Dermis blood vessel endothelial cell (primary cell): ENCODE results near the gene ADCY3. TPM values are rescaled to one million over a fixed set of nuclear protein-coding genes. Genes with fewer than 3 reads are reported as not detected.

Experiments
- DNase-seq: peaks from one replicate; pipeline ENCODE4 v3.0.0; 2010
- total RNA-seq: library from RNA; depleted of rRNA; stranded (reverse); fragments of >200 nt; gene quantifications from 2 replicates; pipeline ENCODE4 v1.2.3, GENCODE V29; 2014

Gene ADCY3
- total RNA-seq, 1 donor from 2014 or later: 18.2 TPM

- no peak for DNase-seq
Measured at GRCh38 chr2:24925815-24926214, 5.8 kb upstream of the ADCY3 start.

GRCh38 chr2:24924732-24925131 lies 4.7 kb upstream of the ADCY3 start:
- DNase-seq: no peak

- no peak for DNase-seq
Measured at GRCh38 chr2:24924266-24924665, 4.2 kb upstream of the ADCY3 start.

- DNase-seq: no peak
Measured at GRCh38 chr2:24923106-24923505, 3.1 kb upstream of the ADCY3 start.

GRCh38 chr2:24922556-24922955 lies 2.5 kb upstream of the ADCY3 start:
- no peak for DNase-seq

DNA sequence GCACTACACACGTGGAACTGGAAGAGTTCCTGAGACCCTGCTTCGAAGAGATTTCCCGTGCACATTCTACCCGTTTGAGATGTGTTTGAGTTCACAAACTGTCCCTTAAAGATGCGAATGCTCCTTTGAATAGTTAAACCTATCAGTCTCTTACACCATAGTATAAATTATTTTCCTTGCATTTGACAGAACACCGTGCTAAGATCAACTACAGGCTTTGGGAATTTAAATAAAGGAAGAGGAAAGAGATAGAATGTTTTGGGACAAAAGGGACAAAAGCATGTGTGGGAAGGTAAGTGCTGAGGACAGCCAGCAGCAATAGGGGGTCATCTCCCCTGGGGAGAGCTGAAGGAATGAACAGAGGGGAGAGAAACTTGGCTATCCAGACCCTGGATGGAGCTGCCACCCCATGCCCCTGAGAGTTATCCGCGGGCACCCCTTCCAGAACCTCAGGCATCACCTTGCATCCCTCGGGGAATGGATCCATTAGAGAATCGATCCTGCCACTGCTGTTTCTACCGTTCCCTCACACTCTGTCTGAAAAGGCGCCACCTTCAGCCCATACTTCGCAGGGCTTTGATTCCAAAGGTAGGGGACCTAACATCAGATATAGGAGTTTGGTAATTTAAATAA lies 888 bp upstream of the ADCY3 start:
- DNase-seq: peak; percentile 28

DNA sequence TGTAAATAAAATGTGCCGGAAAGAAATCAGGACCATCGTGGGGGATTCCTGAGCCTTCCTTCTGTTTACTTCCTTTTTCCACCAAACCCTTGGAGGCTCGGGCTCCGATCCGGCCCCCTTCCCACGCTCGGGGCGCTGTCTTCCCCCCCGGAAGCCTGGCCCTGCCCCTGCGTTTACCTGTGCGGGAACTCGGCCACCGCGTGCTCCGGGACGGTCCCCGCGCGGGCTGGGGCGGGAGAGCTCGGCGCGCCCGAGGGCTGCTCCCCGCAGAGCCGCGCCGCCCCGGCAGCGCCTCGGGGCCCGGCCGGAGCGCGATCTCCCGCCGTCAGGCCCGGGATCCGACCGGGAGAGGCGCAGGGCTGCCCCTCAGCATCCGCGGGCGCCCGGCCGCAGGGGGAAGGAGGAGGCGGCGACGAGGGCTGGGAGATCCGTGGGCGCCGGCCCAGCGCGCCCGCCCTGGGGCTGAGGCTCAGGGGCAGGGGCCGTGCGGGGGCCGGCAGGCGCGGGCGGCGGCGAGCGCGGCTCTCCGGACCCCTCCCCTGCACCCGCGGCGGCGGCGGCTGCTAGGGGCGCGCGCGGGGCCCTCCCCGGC lies 435 bp downstream of the ADCY3 start:
- DNase-seq: peak; percentile 28

DNA sequence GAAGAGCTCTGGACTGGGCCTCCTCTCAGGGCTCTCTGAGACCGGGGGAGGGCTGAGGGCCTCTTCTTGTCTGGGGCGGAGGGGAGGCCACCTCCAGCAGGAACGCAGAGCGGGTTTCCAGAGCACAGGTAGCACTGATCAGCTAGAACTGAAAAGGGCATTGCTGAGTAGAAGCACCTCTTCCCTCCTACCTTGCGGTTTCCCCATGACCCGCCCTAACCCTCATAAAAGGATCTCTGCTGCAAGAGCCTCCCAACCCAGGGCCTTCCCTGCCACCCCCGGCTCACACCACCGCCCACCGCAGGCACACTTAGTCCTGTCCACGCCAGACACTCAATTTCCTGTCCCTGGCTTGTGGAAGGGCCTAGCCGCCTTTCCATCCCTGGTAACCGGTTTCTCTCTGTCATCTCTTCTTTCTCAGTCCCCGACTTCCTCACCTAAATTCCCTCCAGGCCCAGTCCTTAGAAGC lies 966 bp downstream of the ADCY3 start:
- peak; percentile 23 for DNase-seq

- no peak for DNase-seq
Measured at GRCh38 chr2:24918326-24919036, 1.6 kb downstream of the ADCY3 start.

DNA sequence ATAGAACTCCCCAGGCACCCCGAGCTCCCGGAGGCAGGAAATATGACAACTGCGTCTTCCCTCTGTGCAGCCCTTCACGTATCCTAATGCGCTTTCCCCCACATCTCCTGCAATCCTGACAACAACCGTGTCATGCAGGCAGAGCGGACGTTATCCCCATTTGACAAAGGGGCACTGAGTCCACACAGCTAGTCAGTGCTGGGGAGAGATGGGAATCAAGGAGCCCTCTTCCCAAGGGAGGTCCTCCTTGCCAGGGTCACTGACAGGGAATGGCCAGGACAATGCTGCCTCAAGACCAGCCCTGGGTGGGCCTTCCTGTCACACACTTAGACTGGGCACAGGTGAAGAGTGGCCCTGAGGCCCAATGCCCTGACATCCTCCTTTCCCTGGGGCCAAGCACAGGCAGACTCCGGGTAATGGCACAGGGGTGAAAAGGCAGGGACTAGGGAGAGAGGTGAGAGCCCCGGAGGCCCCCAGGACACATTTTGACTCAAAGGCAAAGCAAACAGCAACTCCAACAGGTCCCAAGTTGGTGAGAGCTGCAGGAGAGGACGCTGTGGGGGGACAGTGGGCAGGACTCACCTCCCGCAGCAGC lies 2.2 kb downstream of the ADCY3 start:
- no peak for DNase-seq

DNA sequence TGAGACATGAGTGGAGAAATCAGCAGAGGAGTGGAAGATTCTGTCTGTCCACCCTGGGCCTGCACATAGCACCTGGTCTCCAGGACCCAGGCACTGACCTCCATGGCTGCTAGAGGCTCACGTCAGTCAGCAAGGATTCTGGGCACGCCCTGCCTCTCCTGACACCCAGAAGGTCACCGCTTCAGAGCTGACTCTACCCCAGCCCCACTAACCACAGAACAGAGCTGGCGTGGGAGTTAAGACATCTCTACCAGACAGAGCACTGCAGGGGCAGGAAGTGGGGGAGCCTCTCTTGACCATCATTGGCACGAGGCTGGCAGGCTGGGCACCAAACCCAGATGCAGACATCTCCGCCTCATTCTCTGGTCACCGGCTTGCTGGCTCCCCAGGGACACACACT lies 3.0 kb downstream of the ADCY3 start:
- DNase-seq: no peak

GRCh38 chr2:24915796-24916195 lies 4.2 kb downstream of the ADCY3 start:
- DNase-seq: no peak

DNA sequence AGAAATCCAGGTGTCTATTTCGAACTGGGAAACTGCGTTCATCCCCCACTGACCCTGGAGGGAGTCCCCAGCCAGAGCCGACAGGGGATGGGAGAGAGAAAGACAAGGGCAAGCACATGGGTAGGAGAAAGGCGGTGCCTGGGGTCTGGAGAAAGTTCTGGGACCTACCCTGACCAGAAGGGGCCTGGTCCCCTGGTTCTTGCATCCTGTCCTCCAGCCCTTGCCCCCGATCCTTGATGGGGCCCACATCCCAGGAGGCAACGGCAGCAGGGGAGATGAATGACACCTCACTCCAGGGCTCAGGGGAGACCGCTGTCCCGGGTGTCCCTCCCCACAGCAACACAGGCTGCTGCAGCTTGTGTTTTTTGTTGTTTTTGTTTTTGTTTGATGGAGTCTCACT lies 4.9 kb downstream of the ADCY3 start:
- no peak for DNase-seq

DNA sequence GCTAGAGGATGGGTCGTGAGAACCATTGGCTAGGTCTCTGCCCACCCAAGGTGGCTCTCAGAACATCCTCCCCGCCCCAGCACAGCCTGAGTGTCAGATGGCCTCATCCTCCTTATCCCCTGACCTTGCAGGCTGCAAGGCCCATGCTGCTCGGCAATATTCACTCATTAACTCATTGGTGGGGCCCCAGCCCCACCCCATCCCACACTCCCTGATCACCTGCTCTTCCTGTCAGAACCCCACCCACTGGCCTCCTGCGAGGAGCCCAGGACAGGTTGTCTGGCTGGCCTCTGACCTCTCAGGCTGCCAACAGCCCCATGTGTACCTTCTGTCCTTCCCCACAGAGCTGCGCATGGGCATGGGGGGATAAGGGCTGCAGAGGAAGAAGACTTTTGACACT lies 5.3 kb downstream of the ADCY3 start:
- DNase-seq: no peak

GRCh38 chr2:24913911-24914310 lies 6.1 kb downstream of the ADCY3 start:
- DNase-seq: no peak

- DNase-seq: no peak
Measured at GRCh38 chr2:24912986-24913385, 7.1 kb downstream of the ADCY3 start.

DNA sequence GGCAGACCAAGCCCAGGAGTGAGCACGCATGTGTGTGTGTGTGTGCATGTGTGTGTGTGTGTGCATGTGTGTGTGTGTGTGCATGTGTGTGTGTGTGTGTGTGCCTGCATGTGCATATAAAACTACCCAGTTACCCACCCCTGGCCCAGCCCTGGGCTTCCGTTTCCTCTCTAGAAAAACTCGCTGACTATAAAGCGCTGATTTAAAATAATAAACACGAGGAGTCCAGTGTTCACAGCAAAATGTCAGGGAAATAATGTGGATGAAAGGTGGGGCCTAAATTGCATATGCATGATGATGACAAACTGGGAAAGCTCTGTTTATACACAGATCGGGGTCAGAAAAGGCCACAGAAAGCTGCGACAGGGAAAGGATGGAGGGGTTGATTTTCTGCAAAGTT lies 7.5 kb downstream of the ADCY3 start:
- no peak for DNase-seq

DNA sequence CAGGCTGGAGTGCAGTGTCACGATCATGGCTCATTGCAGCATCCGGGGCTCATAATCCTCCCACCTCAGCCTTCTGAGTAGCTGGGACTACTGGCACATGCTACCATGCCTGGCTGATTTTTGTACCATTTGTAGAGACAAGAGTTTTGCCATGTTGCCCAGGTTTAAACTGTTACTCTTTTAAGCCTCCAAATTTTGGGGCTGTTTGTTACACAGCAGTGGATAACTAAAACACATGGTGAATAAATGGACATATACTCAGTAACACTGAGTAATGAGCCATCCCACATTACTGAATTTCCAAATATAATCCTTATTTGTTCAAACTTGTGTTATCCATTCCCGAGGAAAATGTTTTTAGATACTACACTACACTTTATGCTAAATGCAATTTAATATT lies 9.8 kb downstream of the ADCY3 start:
- DNase-seq: no peak

DNA sequence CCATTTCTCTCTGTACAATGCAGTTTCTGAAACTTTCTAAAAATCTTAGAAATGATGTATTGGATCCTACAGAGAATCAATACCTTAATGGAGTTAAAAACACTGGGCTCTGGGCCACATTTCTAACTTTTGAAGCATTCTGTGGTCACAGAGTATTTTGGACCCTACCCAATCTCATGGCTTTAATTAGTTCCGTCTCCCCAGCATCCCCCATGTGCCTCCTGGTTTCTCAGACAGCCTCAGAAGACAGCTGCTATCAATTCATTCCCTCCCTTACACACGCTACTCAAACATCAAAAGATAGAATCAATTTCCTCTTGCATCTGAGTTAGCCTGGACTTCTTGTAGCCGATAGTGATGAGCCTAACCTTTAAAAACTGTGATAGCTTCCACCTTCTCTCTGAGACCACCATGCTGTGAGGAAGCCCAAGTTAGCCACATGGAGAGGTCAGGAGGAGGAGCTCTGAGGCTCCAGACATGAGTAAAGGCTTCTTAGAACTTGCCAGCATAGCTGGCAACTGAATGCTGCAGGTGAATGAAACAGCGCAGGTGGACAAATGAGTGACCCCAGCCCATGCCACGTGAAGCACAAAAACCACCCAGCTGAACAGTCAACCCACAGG lies 10.4 kb downstream of the ADCY3 start:
- no peak for DNase-seq

- DNase-seq: no peak
Measured at GRCh38 chr2:24908461-24908901, 11.6 kb downstream of the ADCY3 start.

GRCh38 chr2:24907116-24907515 lies 12.9 kb downstream of the ADCY3 start:
- DNase-seq: peak; percentile 17

DNA sequence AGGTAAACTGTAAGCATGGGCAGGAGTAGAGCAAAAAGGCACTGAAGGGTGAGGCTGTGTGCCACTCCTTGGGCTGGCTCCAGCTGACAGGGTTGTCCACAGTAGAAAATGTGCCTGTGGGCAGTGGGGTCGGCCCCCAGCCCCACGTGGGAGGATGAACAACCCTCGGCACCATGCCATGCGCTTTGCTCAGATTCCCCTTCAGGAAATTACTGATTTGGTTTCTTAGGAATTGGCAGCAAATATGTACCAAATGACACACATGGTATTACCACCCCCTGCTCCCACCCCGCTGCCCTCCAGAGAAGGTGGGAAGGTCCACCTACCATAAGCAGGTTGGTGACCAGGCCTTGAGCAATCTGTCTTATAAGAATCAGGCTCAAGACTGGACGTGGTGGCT lies 13.6 kb downstream of the ADCY3 start:
- no peak for DNase-seq
